ENCODE measurements around the gene TMEM119. TPM values are rescaled to one million over a fixed set of nuclear protein-coding genes. Genes with fewer than 3 reads are reported as not detected.

Gene TMEM119
- total and polyA plus RNA-seq, 12 donors: 0.57 to 6.9 (median 2.0) TPM

- Histone ChIP-seq H3K27me3 (no peaks in the 10 kb centered on the region), H3K4me3 (peak overlapping the region in 4 of 10 donors; percentile 17 to 32 (median 22)), H3K9me3 (no peaks in the 10 kb centered on the region), H3K4me1 (peaks cover 9 to 74% (median 56%) of the 10 kb centered on the region in 9 donors), H3K36me3 (no peaks in the 10 kb centered on the region), H3K27ac (peak overlapping the region in 8 of 10 donors; percentile 43 to 73 (median 63))
- TF ChIP-seq, protein P1, sequence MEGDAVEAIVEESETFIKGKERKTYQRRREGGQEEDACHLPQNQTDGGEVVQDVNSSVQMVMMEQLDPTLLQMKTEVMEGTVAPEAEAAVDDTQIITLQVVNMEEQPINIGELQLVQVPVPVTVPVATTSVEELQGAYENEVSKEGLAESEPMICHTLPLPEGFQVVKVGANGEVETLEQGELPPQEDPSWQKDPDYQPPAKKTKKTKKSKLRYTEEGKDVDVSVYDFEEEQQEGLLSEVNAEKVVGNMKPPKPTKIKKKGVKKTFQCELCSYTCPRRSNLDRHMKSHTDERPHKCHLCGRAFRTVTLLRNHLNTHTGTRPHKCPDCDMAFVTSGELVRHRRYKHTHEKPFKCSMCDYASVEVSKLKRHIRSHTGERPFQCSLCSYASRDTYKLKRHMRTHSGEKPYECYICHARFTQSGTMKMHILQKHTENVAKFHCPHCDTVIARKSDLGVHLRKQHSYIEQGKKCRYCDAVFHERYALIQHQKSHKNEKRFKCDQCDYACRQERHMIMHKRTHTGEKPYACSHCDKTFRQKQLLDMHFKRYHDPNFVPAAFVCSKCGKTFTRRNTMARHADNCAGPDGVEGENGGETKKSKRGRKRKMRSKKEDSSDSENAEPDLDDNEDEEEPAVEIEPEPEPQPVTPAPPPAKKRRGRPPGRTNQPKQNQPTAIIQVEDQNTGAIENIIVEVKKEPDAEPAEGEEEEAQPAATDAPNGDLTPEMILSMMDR (IDR thresholded peaks at IDR 0.05): no peak
- intact Hi-C loops (cut with DNase I): no loop called here
- ATAC-seq (peak in 7 of 8 donors; percentile 4 to 72 (median 43)), DNase-seq (peak; percentile 45 to 57)
- WGBS, 2 donors: 37 to 38% methylated on average over 18 of the region's 18 CpGs
Measured at GRCh38 chr12:108638141-108638827, 40.4 kb upstream of the TMEM119 start.

- 62 to 69% methylated on average over 7 of the region's 7 CpGs for WGBS, 2 donors
- H3K36me3 ChIP-seq: no peaks in the 10 kb centered on the region
- peaks cover 9 to 66% (median 47%) of the 10 kb centered on the region in 9 donors for H3K4me1 ChIP-seq
- peak overlapping the region in 1 of 10 donors; percentile 32 for H3K4me3 ChIP-seq
- H3K9me3 ChIP-seq: no peaks in the 10 kb centered on the region
- TF ChIP-seq, protein P1 (IDR thresholded peaks at IDR 0.05): no peak
- peak overlapping the region in 7 of 10 donors; percentile 50 to 73 (median 67) for H3K27ac ChIP-seq
- intact Hi-C loops (cut with DNase I): no loop called here
- DNase-seq: no peak
- no peaks in the 10 kb centered on the region for H3K27me3 ChIP-seq
- ATAC-seq: no peak
Measured at GRCh38 chr12:108637222-108637971, 39.5 kb upstream of the TMEM119 start.

- H3K4me3 ChIP-seq: peak overlapping the region in 1 of 10 donors; percentile 29
- peaks cover 9 to 63% (median 35%) of the 10 kb centered on the region in 9 donors for H3K4me1 ChIP-seq
- DNase-seq: no peak
- no peaks in the 10 kb centered on the region for H3K36me3 ChIP-seq
- no peaks in the 10 kb centered on the region for H3K9me3 ChIP-seq
- TF ChIP-seq, protein P1 (IDR thresholded peaks at IDR 0.05): no peak
- intact Hi-C loops (cut with DNase I): no loop called here
- no peak for ATAC-seq
- peak overlapping the region in 1 of 10 donors; percentile 93 for H3K27ac ChIP-seq
- H3K27me3 ChIP-seq: no peaks in the 10 kb centered on the region
- 79 to 84% methylated on average over 6 of the region's 6 CpGs for WGBS, 2 donors
Measured at GRCh38 chr12:108635997-108636808, 38.3 kb upstream of the TMEM119 start.
